GM23338 (cell line): ENCODE results near the gene IGFLR1. TPM values are rescaled to one million over a fixed set of nuclear protein-coding genes. Genes with fewer than 3 reads are reported as not detected.

Source experiments
- ATAC-seq: fragments of 200-7000 bp; cut with Tn5 transposase; 3 replicates; pipeline ENCODE4 v1.9.1; 2020
- DNase-seq: peaks from one replicate; pipeline ENCODE4 v3.0.0-alpha.2; 2015; ENCODE audit warnings: low spot score
- H2AFZ ChIP-seq: fragments of 200-600 bp; sonication (generic); 2 replicates; pipeline ENCODE4 v1.8.0; 2016; ENCODE audit warnings: antibody characterized with exemption, mild to moderate bottlenecking, moderate library complexity
- H3F3A ChIP-seq: fragments of 200-600 bp; sonication (generic); replicated peaks from 2 replicates; pipeline ENCODE4 v1.8.0; 2017; ENCODE audit warnings: antibody characterized with exemption, mixed run types, low read depth
- H3K27ac ChIP-seq: fragments of 200-600 bp; sonication (generic); 2 replicates; pipeline ENCODE4 v1.6.1; 2016; ENCODE audit warnings: low read depth
- H3K27me3 ChIP-seq: fragments of 200-600 bp; sonication (generic); 2 replicates; pipeline ENCODE4 v1.8.0; 2016; ENCODE audit warnings: mild to moderate bottlenecking, mixed run types, moderate library complexity; ENCODE audit not compliant: insufficient read depth
- H3K36me3 ChIP-seq: fragments of 200-600 bp; sonication (generic); 2 replicates; pipeline ENCODE4 v1.8.0; 2016; ENCODE audit warnings: mild to moderate bottlenecking; ENCODE audit not compliant: insufficient read depth
- H3K4me1 ChIP-seq: fragments of 200-600 bp; sonication (generic); 2 replicates; pipeline ENCODE4 v1.8.0; 2016; ENCODE audit warnings: mild to moderate bottlenecking, moderate library complexity; ENCODE audit not compliant: insufficient read depth
- H3K4me2 ChIP-seq: fragments of 200-600 bp; sonication (generic); 2 replicates; pipeline ENCODE4 v1.7.1; 2017; ENCODE audit warnings: mixed run types
- H3K4me3 ChIP-seq: fragments of 200-600 bp; sonication (generic); 2 replicates; pipeline ENCODE4 v1.6.1; 2016; ENCODE audit warnings: mixed run types
- H3K79me2 ChIP-seq: fragments of 200-600 bp; sonication (generic); replicated peaks from 2 replicates; pipeline ENCODE4 v1.8.0; 2017; ENCODE audit warnings: mild to moderate bottlenecking; ENCODE audit not compliant: insufficient read depth
- H3K9me2 ChIP-seq: fragments of 200-600 bp; sonication (generic); 2 replicates; pipeline ENCODE4 v1.8.0; 2017; ENCODE audit not compliant: insufficient read depth
- H4K20me1 ChIP-seq: fragments of 200-600 bp; sonication (generic); replicated peaks from 2 replicates; pipeline ENCODE4 v1.8.0; 2017; ENCODE audit warnings: mild to moderate bottlenecking; ENCODE audit not compliant: insufficient read depth
- H3K27ac Mint-ChIP-seq: 2 replicates; pipeline ENCODE4 v1.8.0; 2020; ENCODE audit warnings: inconsistent platforms, mild to moderate bottlenecking, moderate library complexity, mixed read lengths
- H3K27me3 Mint-ChIP-seq: 3 replicates; pipeline ENCODE4 v1.8.0; 2022; ENCODE audit warnings: low read depth, mild to moderate bottlenecking, moderate library complexity, mixed read lengths, inconsistent platforms; ENCODE audit not compliant: insufficient read depth, poor library complexity
- H3K36me3 Mint-ChIP-seq: 3 replicates; pipeline ENCODE4 v1.8.0; 2021; ENCODE audit warnings: low read depth, mild to moderate bottlenecking, inconsistent platforms, moderate library complexity, mixed read lengths
- H3K4me1 Mint-ChIP-seq: 3 replicates; pipeline ENCODE4 v1.8.0; 2020; ENCODE audit warnings: mild to moderate bottlenecking, inconsistent platforms, mixed read lengths
- H3K4me3 Mint-ChIP-seq: 3 replicates; pipeline ENCODE4 v1.8.0; 2021; ENCODE audit warnings: moderate library complexity, mild to moderate bottlenecking, inconsistent platforms, mixed read lengths
- H3K9me3 Mint-ChIP-seq: 3 replicates; pipeline ENCODE4 v1.8.0; 2020; ENCODE audit warnings: moderate library complexity, mild to moderate bottlenecking, inconsistent platforms, mixed read lengths
- CREB1 ChIP-seq: fragments of 250-450 bp; sonication (Bioruptor Pico); IDR thresholded peaks from 2 replicates; pipeline ENCODE4 v1.5.0; 2020; ENCODE audit warnings: low read depth, mild to moderate bottlenecking, moderate library complexity
- CTCF ChIP-seq, 2 experiments: fragments of 200-600 bp in 1 of 2; sonication (generic) in 1 of 2; conservative IDR thresholded peaks; 2 replicates each; pipeline versions ENCODE4 v1.5.1 to v1.6.1; 2016 to 2017; ENCODE audit warnings: antibody characterized with exemption in 2 of 2, low read depth in 2 of 2, mild to moderate bottlenecking in 2 of 2, moderate library complexity in 1 of 2
- ETS1 ChIP-seq: IDR thresholded peaks from 2 replicates; pipeline ENCODE4 v1.6.1; 2016; ENCODE audit warnings: antibody characterized with exemption
- EZH2 ChIP-seq: fragments of 200-600 bp; sonication (generic); IDR thresholded peaks from one replicate; pipeline ENCODE4 v1.8.0; 2017; ENCODE audit warnings: antibody characterized with exemption, mild to moderate bottlenecking, low read depth; ENCODE audit not compliant: unreplicated experiment
- EZH2phosphoT487 ChIP-seq: fragments of 200-600 bp; sonication (generic); IDR thresholded peaks from one replicate; pipeline ENCODE4 v1.8.1; 2018; ENCODE audit warnings: antibody characterized with exemption; ENCODE audit not compliant: unreplicated experiment
- JUNB ChIP-seq: IDR thresholded peaks from one replicate; pipeline ENCODE4 v1.6.1; 2016; ENCODE audit warnings: antibody characterized with exemption; ENCODE audit not compliant: unreplicated experiment
- NANOG ChIP-seq: IDR thresholded peaks from 2 replicates; pipeline ENCODE4 v1.6.1; 2016; ENCODE audit warnings: antibody characterized with exemption, borderline replicate concordance
- POLR2AphosphoS5 ChIP-seq: IDR thresholded peaks from 2 replicates; pipeline ENCODE4 v1.6.1; 2016; ENCODE audit warnings: antibody characterized with exemption, low read depth
- STAT1 ChIP-seq: IDR thresholded peaks from one replicate; pipeline ENCODE4 v1.6.1; 2016; ENCODE audit warnings: antibody characterized with exemption; ENCODE audit not compliant: unreplicated experiment
- ZNF114 ChIP-seq: fragments of 250-450 bp; sonication (Bioruptor Pico); IDR thresholded peaks from 2 replicates; pipeline ENCODE4 v1.5.0; 2020; ENCODE audit warnings: mild to moderate bottlenecking, moderate library complexity
- ZNF331 ChIP-seq: fragments of 250-450 bp; sonication (Bioruptor Pico); IDR thresholded peaks from 2 replicates; pipeline ENCODE4 v1.5.0; 2020; ENCODE audit warnings: low read depth, mild to moderate bottlenecking, moderate library complexity
- ZNF462 ChIP-seq: fragments of 250-450 bp; sonication (Bioruptor Pico); IDR thresholded peaks from 2 replicates; pipeline ENCODE4 v1.5.0; 2020; ENCODE audit warnings: mild to moderate bottlenecking, moderate library complexity
- polyA plus RNA-seq: library from polyadenylated mRNA; unstranded; fragments of >200 nt; fragmentation: Nextera tagmentation; extraction: Ambion mirVana; gene quantifications from 2 replicates; pipeline ENCODE4 v1.2.1, GENCODE V29; 2016
- total RNA-seq: library from RNA; depleted of rRNA; stranded (reverse); fragments of >200 nt; shearing (Covaris generic); gene quantifications from 2 replicates; pipeline ENCODE4 v1.2.3, GENCODE V29; 2014
- TF ChIP-seq, protein P1 (sequence below): IDR thresholded peaks from one replicate; pipeline ENCODE4 v1.6.1; 2018; ENCODE audit warnings: antibody characterized with exemption; ENCODE audit not compliant: unreplicated experiment

IGFLR1 gene
- total and polyA plus RNA-seq, 2 experiments from 2014 or later, result 14.4 to 17.8 TPM

- Mint-ChIP-seq H3K9me3 (peaks cover 5% of the 10 kb centered on the region; the same call in 2 of the 3 replicates), H3K4me1 (peaks cover 21% of the 10 kb centered on the region; the same call in 2 of the 3 replicates), H3K27me3 (peaks cover 29% of the 10 kb centered on the region), H3K4me3 (no peak overlapping the region), H3K27ac (no peak overlapping the region), H3K36me3 (no peaks in the 10 kb centered on the region)
- Histone ChIP-seq H3K36me3 (no peaks in the 10 kb centered on the region), H4K20me1 (no peaks in the 10 kb centered on the region; the same call in 1 of the 2 replicates), H3K27me3 (peaks cover 17% of the 10 kb centered on the region), H3K27ac (no peak overlapping the region), H2AFZ (no peak overlapping the region), H3K4me2 (no peak overlapping the region), H3F3A (no peaks in the 10 kb centered on the region), H3K4me3 (no peak overlapping the region), H3K4me1 (peaks cover 20% of the 10 kb centered on the region), H3K9me2 (no peaks in the 10 kb centered on the region), H3K79me2 (no peaks in the 10 kb centered on the region)
- no peak for TF ChIP-seq ZNF462 (CRISPR knock-in tag)
- TF ChIP-seq ZNF114 (CRISPR knock-in tag), result no peak
- no peak for TF ChIP-seq CREB1 (CRISPR knock-in tag)
- no peak for TF ChIP-seq STAT1
- TF ChIP-seq NANOG, result no peak
- no peak for TF ChIP-seq POLR2AphosphoS5
- TF ChIP-seq EZH2phosphoT487, result no peak
- TF ChIP-seq ETS1, result no peak
- no peak for TF ChIP-seq EZH2
- no peak for TF ChIP-seq CTCF (conservative IDR thresholded peaks at IDR 0.05; ENCODE audit: low read depth in 2 of 2)
- no peak for TF ChIP-seq JUNB
- TF ChIP-seq, protein P1, sequence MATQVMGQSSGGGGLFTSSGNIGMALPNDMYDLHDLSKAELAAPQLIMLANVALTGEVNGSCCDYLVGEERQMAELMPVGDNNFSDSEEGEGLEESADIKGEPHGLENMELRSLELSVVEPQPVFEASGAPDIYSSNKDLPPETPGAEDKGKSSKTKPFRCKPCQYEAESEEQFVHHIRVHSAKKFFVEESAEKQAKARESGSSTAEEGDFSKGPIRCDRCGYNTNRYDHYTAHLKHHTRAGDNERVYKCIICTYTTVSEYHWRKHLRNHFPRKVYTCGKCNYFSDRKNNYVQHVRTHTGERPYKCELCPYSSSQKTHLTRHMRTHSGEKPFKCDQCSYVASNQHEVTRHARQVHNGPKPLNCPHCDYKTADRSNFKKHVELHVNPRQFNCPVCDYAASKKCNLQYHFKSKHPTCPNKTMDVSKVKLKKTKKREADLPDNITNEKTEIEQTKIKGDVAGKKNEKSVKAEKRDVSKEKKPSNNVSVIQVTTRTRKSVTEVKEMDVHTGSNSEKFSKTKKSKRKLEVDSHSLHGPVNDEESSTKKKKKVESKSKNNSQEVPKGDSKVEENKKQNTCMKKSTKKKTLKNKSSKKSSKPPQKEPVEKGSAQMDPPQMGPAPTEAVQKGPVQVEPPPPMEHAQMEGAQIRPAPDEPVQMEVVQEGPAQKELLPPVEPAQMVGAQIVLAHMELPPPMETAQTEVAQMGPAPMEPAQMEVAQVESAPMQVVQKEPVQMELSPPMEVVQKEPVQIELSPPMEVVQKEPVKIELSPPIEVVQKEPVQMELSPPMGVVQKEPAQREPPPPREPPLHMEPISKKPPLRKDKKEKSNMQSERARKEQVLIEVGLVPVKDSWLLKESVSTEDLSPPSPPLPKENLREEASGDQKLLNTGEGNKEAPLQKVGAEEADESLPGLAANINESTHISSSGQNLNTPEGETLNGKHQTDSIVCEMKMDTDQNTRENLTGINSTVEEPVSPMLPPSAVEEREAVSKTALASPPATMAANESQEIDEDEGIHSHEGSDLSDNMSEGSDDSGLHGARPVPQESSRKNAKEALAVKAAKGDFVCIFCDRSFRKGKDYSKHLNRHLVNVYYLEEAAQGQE, result no peak
- TF ChIP-seq ZNF331 (CRISPR knock-in tag), result no peak
- DNase-seq (no peak), ATAC-seq (no peak)
Observed at GRCh38 chr19:35708391-35708790, 33.9 kb downstream of the IGFLR1 start.
